ENCODE measurements around the gene COX7A2. TPM values are rescaled to one million over a fixed set of nuclear protein-coding genes. Genes with fewer than 3 reads are reported as not detected.
A peak's percentile ranks its signal among the peaks of the same experiment; 100 is the strongest.

The COX7A2 gene
- total RNA-seq, 1 donor from 2014 or later, result 499 TPM

- ATAC-seq, result peak; percentile 31
Observed at GRCh38 chr6:75220357-75220756, 23.2 kb downstream of the COX7A2 start.

- ATAC-seq, result no peak
Observed at GRCh38 chr6:75219263-75219662, 24.3 kb downstream of the COX7A2 start.

DNA sequence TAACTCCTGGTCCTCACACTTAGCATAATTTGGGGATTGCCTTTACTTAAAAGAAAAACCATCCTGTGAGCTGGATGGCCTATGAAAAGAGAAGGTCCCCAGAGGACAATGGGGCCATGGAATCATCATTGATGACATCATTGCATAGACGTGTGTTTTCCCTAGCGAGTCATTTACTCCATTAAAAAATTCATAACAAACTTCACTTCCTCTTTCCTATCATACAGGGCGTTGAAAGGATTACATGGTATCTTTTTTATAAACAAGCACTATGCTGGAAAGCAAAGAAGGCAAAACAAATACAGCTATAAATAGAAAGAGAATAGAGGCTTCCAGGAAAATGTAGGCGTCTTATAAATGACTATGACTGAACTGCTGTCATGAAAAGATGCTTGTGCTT lies 26.4 kb downstream of the COX7A2 start:
- ATAC-seq, result peak; percentile 33

DNA sequence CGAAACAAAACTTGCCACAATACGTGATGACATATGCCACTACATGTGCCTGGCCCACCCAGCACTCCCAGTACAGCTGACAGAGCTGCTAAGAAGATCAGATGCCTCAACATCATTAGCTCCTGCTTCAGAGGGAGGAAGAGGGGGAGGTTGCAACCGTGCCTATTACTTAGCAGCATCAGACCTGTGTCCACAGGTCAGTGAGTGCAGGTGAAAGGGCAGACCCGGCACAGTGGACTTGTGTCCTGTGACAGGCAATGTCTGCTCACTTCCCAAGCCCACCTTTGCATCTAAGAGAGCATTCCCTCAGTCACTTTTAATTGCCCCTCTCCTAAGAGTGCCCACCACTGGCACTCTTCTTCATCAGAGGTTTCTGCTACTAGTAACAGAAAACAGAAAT lies 28.3 kb downstream of the COX7A2 start:
- no peak for ATAC-seq

DNA sequence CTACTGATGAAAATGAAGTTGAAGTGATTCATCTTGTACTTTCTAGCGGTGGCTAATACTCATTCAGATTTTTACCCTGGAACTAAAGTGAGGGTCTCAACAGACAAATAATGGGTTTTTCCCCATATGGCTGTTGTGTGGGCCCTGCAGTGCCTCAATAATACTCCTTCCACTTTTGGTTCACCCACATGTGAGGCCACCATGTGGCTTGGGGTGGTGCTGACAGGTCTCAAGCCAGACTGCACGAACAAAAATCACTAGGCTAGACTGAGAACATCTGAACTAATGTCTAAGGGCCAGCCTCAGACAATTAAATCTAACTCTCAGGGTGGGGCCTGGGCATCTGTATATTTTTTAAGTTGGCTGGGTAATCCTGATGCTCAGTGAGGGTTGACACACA lies 29.9 kb downstream of the COX7A2 start:
- no peak for ATAC-seq

DNA sequence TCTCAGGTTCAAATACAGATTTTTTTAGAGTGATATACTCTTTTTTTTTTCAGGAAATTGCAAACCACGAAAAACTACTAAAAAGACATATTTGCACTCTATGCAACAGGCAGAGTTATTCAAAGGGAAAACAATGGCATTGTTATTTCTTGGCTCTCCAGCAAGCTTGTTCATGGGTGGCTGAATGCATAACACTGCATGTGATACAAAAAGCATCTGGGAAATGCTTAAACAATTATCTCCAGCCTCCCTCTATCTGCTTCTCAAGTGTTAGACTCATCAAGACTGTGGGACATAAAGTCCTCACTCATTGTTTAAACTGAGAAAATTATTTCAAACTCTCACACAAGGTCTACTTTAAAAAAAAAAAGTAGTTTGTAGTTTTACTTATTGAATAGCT lies 30.5 kb downstream of the COX7A2 start:
- ATAC-seq, result no peak

- no peak for ATAC-seq
Observed at GRCh38 chr6:75211920-75212590, 31.5 kb downstream of the COX7A2 start.

- no peak for ATAC-seq
Observed at GRCh38 chr6:75210885-75211739, 32.5 kb downstream of the COX7A2 start.

DNA sequence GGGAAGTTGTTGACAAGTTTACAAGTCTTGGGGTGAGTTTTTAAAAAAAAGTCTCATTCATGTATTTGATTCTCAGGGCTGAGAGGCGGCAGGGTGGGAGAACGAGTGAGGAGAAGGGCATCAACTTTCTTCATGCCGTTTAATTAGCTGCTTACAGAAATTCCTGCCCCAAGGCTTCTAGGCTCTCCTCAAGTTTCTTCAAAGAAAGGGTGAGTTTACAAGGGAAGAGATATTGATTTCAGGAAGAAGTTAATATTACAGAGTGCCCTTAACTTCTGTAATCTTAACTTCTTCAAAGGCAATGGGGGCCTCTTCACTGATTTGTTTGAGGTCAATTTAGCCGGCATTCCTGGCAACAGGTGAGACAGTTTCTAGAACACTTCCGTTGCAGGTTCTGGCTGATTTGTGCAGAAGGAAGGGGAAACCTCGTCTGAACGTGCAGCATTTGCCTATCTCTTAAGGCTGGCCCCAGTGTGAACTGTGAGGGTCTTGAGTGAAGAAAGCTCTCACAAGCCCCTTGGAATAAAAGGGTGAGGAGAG lies 34.3 kb downstream of the COX7A2 start:
- no peak for ATAC-seq

GRCh38 chr6:75208298-75209183 lies 35.1 kb downstream of the COX7A2 start:
- peak; percentile 77 for ATAC-seq

DNA sequence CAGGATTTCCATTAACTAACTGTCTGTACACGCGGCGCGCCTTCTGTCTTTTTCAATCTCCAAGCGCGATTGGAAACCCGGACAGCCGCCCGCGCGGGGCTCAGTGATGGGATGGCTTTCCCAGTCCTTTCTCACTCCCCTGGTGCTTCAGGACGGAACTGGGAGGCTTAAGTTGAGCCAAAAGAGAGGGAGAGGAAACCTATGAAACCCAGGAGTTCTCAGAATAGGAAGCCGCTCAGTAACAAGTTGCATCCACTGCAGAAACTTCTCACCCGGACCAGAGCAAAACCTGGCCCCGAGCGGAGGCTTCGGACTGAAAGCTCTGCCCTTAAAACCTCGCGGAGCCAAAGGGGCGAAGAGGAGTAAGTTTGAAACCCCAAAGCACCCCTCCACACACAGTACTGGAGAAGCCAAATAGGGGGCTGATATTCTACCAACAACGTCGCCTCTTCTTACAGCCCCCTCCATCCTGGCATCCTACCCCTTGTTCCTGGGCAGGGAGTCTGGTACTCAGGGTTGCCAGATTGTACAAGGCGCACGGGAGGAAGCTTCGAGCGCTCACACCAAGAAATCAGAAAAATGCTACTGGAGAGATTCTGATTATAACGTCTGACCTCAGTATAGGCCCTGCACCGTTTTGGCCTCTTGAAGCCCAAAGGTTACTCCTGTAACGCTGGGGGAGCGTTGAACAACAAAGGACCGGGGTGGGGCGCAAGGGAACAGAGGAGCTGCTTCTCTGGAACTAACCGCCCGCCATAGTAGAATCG lies 36.8 kb downstream of the COX7A2 start:
- ATAC-seq, result no peak

DNA sequence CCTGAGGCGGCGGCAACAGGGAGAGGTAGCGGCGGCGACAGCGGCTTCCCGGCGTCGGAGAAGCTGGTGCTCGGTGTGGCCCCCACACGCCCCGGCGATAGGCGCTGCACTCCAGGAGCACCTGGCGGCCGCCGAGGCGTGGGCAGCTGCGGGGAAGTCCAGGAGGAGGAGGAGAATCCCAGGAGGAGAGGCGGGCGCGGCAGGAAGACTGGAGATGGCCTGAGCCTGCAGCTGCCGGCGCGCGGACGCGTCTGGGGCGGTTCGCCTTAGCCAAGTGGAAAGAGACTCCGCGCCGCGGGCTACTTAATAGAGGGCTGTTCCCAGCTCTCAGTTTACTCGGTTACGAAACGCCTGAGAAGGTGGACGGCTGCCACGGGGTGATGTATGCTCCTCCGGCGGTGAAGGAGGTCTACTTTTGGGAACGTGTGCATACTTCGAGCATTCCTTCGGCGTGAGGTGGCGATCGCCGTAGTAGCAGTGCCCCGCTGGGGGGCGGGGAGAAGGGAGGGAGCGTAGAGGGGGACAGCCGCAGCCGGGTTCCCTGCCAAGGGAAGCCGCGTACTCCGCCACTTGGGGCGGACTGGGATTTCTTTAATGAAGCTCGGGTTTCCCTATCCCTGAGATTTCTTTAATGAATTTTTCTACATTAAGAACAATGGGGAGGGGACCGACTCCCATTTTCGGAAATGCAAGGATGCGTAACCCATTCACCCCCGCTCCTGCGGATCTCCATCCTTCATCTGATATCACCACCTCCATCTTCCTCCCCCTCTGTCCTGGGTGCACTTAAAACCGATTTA lies 37.6 kb downstream of the COX7A2 start, which contains the start of gene COL12A1:
COL12A1 (minus strand) TSS at position 278 of the 800 bp plus-strand sequence. CDS start 3,261 bp downstream, outside the sequence.
- ATAC-seq, result peak; percentile 69

DNA sequence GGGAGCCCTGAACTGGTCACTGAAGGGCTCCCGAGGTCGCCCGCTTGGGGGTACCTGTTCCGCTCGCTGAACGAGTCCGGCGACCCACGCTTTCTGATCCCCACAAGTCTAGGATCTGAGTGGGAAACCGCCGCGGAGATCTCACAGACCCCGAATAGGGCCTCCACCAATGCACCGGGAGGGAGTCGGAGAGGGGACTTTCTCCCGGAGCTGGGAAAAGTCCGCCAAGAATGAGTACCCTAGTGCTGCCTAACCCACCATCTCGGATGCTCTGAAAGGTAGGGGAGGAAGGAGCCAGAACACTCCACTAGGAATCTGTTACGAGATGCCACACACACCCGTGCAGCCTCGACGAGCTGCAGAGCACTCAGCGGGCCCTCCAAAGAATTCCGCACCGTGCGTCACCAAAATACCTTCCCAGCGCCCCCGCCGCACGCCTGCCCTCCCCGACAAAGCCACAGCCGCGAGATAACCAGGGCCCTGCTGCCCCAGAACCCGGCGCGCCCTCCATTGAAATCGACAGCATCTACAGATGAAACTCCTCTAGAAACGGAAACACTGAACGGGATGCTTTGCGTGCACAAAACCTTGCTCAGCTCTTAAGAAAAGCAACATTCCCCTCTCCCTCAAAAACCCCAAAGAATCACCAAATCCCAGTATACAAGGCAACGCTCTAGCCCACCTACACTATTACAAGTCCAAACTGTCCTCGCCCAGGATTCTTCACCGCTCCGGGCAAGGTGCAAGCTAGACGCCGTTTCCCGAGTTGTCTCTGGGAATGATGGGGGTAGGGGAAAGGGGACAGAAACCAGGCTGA lies 38.4 kb downstream of the COX7A2 start:
- ATAC-seq, result no peak

GRCh38 chr6:75204217-75204958 lies 39.2 kb downstream of the COX7A2 start:
- peak; percentile 32 for ATAC-seq

DNA sequence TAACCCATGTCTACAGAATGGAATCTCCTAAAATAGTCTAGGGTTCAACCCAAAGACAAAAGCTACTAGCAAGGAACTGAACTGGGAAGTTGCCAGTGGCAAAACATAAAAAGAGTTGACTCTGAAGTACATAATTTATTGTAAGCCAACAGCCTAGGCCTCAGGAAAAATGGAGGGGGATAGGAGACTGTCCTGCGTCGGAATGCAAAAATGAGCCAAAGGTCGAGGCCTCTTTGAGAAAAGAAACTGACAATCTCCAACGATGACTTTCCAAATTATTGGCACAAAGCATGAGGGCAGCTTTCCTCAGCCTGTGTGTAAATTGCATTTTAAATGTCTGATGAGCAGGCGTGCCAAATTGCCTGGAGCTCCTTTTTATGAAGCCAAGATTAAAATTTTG lies 39.9 kb downstream of the COX7A2 start:
- no peak for ATAC-seq

GRCh38 chr6:75202676-75203131 lies 40.9 kb downstream of the COX7A2 start:
- ATAC-seq, result no peak

DNA sequence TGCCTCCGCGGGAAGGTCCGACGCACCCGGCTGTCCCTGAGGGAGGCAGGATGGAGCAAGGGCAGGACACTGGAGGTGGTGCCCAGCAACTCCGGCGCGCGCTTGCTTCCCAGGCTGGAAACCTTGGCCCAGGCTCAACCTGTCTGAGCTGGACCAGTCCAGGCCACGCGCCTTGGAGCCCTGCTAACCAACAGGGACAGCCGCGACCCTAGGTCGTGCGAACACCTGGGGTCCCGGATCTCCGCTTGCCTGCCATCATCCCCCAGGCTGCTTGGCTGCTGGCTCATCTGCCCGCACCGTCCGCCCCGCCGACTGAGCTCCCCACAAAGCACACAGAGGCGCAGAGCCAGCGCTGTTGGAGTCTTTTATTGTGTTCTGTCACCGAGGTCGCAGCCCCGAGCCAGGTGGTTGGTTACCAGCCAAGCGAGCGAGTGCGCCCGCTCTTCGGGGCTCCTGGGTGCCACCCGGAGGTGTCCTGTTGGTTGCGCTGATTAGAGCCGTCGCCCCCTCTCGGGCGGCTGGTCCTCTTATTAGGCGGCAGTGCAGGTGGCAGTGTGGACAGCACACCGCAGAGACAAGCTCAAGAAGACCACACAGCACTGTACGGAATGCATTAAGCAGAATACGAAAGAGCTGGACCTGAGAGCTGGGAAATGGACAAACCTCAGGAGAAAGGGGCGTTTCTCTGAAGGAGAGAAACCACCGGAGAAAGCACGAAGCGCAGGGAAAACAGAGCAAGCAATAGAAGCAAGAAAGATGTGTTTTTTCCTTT lies 41.5 kb downstream of the COX7A2 start:
- ATAC-seq, result no peak

DNA sequence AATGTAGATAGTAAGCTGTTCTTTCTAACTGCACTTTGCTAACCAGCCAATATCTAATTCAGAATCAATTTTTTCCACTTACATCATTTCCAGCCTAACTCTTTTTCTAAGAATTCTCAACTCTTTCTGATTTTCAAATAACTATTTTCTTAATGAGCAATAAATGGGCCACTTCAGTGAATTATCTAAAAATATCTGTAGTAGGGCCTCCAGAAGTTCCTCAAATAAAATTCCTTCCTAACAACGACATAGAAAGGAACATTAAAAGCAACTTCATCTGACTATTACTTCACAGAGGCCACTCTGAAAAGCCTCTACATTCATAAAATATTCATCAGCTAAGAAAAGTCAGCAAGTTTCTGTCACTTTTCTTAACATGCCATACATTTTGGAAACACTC lies 42.6 kb downstream of the COX7A2 start:
- no peak for ATAC-seq
